ENCODE data around the gene PRKCZ. TPM values are rescaled to one million over a fixed set of nuclear protein-coding genes. Genes with fewer than 3 reads are reported as not detected.
A peak's percentile ranks its signal among the peaks of the same experiment; 100 is the strongest.

The PRKCZ gene
- polyA plus RNA-seq, 1 of the 3 experiments (the other 2 are of a cell fraction) = 24.2 TPM

DNA sequence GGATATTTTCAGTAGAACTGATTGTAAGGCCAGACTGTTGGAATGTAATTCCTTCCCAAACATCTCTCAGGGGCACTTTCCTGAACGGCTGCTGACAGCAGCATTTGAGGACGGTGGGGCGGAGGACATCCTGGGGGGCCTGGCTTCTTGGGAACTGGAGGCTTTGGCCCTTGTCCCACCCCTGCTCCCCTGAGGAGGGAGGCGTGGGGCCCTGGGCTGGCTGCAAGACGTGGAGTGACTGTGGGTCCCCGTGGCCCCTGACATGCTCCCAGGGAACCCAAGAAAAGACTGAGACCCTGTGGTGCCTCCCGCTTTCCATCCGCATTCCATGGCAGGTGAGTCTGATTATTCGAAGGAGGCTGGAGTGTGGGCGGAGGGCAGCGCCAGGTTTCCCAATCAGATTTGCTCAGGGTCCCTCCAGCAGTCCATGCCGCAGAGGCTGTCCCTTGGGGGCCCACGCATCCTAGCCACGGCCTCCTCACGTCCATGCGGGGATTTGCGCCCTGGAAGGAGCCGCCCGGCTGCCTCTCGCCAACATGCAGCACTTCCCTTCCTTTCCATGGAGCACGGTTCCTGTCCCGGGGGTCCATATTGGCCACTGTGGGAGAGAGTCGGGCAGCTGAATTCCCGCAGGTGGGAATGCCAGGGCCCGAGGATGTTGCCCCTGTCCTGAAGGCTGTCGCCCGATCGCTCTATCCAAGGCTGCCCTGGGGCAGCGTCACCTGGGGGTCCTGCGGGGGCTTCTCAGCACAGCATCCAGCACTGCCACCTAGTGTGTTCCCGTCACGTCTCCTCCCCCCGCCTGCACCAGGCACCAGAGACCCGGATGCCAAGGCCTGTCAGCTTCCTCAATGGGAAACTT is 75.4 kb downstream of the PRKCZ start:
- no peak overlapping the region for H3K4me3 ChIP-seq (ENCODE audit: low read depth in 2 of 2, low read length in 1 of 2)
- no peaks in the 10 kb centered on the region for H4K20me1 ChIP-seq (ENCODE audit: insufficient read depth)
- TF ChIP-seq POLR2AphosphoS5 (IDR thresholded peaks at IDR 0.05; ENCODE audit: low read depth, low read length) (no peak), FOXM1 (IDR thresholded peaks at IDR 0.05; ENCODE audit: low read depth) (no peak), JUND (IDR thresholded peaks at IDR 0.05) (no peak), CTCF (IDR thresholded peaks at IDR 0.05) (no peak), FOSL2 (IDR thresholded peaks at IDR 0.05; ENCODE audit: borderline replicate concordance, low read depth) (no peak), MAX (IDR thresholded peaks at IDR 0.05; ENCODE audit: low read depth) (no peak), RCOR1 (IDR thresholded peaks at IDR 0.05; ENCODE audit: low read length) (no peak)
- ChIA-PET POLR2A (no interaction called here), CTCF (interaction anchor here (1.0 to 3.1 kb wide), 4 partner anchors 13 to 48 kb away, joined by 3 to 14 read pairs (median 6); no protein-coding TSS in a partner anchor)
- WGBS (ENCODE audit: low lambda C conversion rate) = 92% methylated on average over 16 of the region's 34 CpGs
- no peaks in the 10 kb centered on the region for H3F3A ChIP-seq (replicated peaks; ENCODE audit: insufficient read depth)
- H3K9me3 ChIP-seq = no peaks in the 10 kb centered on the region
- no peak overlapping the region for H3K9ac ChIP-seq
- H3K4me1 ChIP-seq (ENCODE audit: control insufficient read depth in 1 of 2, insufficient read depth in 2 of 2, low read depth in 1 of 2, low read length in 1 of 2) = no peaks in the 10 kb centered on the region; a peak in 1 of 4 replicates
- H3K27ac ChIP-seq (ENCODE audit: low read depth in 2 of 2, low read length in 1 of 2) = no peak overlapping the region
- H3K4me2 ChIP-seq = no peak overlapping the region
- no peaks in the 10 kb centered on the region for H3K9me2 ChIP-seq
- no peak overlapping the region for H2AFZ ChIP-seq (ENCODE audit: low read depth)
- no peaks in the 10 kb centered on the region for H3K79me2 ChIP-seq (ENCODE audit: insufficient read depth)
- H3K36me3 ChIP-seq (replicated peaks in 1 of 2; ENCODE audit: control insufficient read depth in 1 of 2, insufficient read depth in 2 of 2, low read length in 1 of 2) = no peaks in the 10 kb centered on the region
- no peak for DNase-seq
- H3K27me3 ChIP-seq (ENCODE audit: insufficient read depth) = no peaks in the 10 kb centered on the region

DNA sequence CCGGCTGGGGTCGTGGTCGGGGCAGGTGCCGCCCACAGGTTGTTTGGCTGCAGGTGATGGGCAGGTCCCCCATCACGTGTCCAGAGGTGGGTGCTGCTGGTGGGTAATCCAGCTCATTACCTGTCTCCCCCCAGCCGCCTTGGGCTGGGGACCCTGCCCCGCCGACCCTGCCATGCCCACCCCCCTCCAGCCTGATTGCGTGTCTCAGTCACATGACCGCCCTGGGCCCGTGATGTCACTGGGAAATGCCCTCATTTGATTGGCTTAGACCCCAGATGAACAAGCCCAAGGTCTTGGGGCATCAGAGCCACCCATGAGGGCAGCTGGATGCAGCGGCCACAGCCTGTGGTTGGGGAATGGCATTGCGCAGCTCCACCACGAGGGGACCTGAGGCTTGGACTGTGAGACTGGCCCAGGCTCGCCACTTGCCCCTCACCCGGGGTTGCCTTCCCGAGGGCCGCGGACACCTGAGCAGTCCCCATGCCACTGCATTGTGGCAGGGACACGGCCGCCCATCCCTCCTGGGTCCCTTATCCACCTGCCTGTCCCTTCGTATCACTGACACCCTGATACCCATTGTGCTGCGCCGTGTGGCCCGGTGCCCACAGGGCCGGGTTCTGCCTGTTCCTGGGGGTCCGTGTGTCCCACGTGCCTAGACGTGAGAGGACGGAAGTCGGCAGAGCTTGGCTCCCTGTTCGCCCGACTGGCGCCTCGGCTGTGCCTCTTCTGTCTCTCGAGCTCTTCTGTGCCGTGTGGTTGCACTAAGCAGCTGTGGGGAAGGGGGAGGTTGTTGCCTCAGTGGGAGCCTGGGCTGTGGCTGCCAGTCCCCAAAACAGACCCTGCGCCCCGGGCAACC is 76.3 kb downstream of the PRKCZ start:
- no peaks in the 10 kb centered on the region for H3K27me3 ChIP-seq (ENCODE audit: insufficient read depth)
- ChIA-PET POLR2A (interaction anchor here (0.6 kb wide), 1 partner anchor 272 kb away, joined by 3 read pairs; no protein-coding TSS in a partner anchor), CTCF (interaction anchor here (1.1 to 3.1 kb wide), 5 partner anchors 12 to 82 kb away, joined by 3 to 14 read pairs (median 8); no protein-coding TSS in a partner anchor)
- H4K20me1 ChIP-seq (ENCODE audit: insufficient read depth) = no peaks in the 10 kb centered on the region
- H3K27ac ChIP-seq (ENCODE audit: low read depth in 2 of 2, low read length in 1 of 2) = no peak overlapping the region
- no peak overlapping the region for H3K9ac ChIP-seq
- H3K4me2 ChIP-seq = no peak overlapping the region
- H3F3A ChIP-seq (replicated peaks; ENCODE audit: insufficient read depth) = no peaks in the 10 kb centered on the region
- DNase-seq = no peak
- H3K9me2 ChIP-seq = no peaks in the 10 kb centered on the region
- H3K36me3 ChIP-seq (replicated peaks in 1 of 2; ENCODE audit: control insufficient read depth in 1 of 2, insufficient read depth in 2 of 2, low read length in 1 of 2) = no peaks in the 10 kb centered on the region
- H2AFZ ChIP-seq (ENCODE audit: low read depth) = no peak overlapping the region
- 94% methylated on average over 5 of the region's 39 CpGs for WGBS (ENCODE audit: low lambda C conversion rate)
- TF ChIP-seq USF1 (IDR thresholded peaks at IDR 0.05; ENCODE audit: borderline replicate concordance, low read depth) (peak; percentile 12; the same call in 1 of the 2 replicates), RCOR1 (IDR thresholded peaks at IDR 0.05; ENCODE audit: low read length) (no peak)
- H3K4me3 ChIP-seq (ENCODE audit: low read depth in 2 of 2, low read length in 1 of 2) = no peak overlapping the region
- H3K79me2 ChIP-seq (ENCODE audit: insufficient read depth) = no peaks in the 10 kb centered on the region
- no peaks in the 10 kb centered on the region; a peak in 1 of 4 replicates for H3K4me1 ChIP-seq (ENCODE audit: control insufficient read depth in 1 of 2, insufficient read depth in 2 of 2, low read depth in 1 of 2, low read length in 1 of 2)
- H3K9me3 ChIP-seq = no peaks in the 10 kb centered on the region

Measured in SK-N-SH (cell line).